ENCODE measurements around the gene PSMB7.

DNA sequence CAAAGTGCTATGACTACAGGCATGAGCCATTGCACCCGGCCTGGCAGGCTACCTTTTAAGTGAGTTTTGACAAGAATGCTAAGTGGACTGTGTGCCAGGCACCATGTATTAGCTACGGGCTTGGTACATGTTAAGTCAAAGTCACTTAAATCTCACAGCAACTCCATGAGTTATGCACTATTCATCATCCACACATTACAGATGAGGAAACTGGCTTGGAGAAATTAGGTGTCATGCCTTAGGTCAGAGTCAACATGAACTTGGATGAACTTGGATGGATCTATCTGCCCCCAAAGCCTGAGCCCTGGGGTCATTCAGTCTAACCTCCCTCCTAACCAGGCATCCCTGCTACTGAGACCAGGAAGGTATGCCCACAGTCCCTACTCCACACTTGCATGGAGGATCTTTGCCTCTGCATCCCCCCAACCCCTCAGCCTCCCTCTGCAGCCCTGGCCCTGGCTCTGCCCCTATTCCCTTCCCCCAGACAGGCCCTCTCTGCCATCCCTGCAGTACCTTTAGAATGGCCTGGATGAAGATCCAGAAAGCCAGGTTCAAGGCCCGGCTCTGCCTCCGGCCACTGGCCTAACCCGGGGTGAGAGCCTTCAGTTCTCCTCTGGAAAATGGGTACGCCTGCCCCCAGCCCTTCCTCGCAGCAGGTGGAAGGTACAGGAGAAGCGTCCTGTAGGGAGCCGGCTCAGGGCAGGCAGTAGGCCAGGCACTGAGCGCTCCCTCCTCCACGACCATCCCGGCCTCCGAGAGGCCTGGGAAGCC is 34.3 kb upstream of the PSMB7 start:
- no peak for TF ChIP-seq ZBTB17 (tag by site-specific recombination; IDR thresholded peaks at IDR 0.05)
- TF ChIP-seq ZBTB20 (tag by site-specific recombination; IDR thresholded peaks at IDR 0.05), result no peak
- TF ChIP-seq, protein P1, sequence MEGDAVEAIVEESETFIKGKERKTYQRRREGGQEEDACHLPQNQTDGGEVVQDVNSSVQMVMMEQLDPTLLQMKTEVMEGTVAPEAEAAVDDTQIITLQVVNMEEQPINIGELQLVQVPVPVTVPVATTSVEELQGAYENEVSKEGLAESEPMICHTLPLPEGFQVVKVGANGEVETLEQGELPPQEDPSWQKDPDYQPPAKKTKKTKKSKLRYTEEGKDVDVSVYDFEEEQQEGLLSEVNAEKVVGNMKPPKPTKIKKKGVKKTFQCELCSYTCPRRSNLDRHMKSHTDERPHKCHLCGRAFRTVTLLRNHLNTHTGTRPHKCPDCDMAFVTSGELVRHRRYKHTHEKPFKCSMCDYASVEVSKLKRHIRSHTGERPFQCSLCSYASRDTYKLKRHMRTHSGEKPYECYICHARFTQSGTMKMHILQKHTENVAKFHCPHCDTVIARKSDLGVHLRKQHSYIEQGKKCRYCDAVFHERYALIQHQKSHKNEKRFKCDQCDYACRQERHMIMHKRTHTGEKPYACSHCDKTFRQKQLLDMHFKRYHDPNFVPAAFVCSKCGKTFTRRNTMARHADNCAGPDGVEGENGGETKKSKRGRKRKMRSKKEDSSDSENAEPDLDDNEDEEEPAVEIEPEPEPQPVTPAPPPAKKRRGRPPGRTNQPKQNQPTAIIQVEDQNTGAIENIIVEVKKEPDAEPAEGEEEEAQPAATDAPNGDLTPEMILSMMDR (tag by site-specific recombination; IDR thresholded peaks at IDR 0.05), result no peak

Data from HEK293 (cell line).